ENCODE measurements around the gene NEDD9. TPM values are rescaled to one million over a fixed set of nuclear protein-coding genes. Genes with fewer than 3 reads are reported as not detected.

Gene NEDD9
- total RNA-seq, 1 experiment from 2014 or later: 0.28 TPM

DNA sequence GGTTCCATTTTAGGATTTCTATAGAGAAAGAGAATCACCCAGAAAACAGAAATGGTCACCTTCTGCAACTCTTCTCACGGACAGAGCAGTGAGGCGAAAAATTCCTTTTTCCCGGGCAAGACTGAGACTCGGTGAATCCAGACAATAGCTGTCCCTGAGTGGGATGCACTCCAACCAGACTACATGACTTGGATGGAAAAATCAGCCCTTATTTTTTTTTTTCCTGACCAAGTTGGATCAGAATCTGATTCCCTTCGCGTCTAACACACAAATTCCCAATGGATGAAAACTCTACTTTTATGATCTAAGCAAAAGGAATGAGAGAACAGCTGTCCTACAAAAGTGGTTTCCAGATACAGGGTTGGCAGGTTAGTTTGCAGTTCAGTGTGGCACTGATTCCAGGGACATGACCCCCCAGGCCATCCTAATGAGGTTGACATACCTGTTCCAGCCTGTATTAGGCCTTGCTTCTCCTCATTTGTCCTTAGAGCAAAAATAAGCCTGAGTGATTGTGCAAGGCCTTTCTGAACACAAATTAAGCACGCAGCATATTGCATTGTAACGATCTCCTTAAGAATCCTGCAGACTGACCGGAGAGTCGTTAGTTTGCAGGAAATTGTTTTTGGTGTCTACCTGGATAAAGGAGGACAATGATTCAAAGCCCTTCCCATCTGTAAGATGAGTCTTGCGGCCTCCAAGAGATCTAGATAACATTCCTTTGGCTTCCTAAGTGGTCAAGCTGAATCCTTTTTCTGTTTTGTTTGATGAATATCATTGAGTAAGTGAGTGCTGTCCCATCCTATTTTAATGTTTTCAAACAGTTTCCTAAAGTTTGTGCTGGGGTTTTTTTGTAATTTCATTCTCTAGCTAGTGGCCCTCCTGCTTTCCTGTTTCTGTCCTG lies 1.5 kb upstream of the NEDD9 start:
- in situ Hi-C loops (cut with HindIII; ENCODE audit: low pct_unique_long_range_greater_than_20kb, low sequenced_read_pairs) (no loop called here), intact Hi-C loops (cut with micrococcal nuclease; ENCODE audit: unreplicated experiment) (no loop called here)
- BruUV-seq (replicated peaks): no TSS peak
- DNase-seq (ENCODE audit: low read depth, low spot score): no peak
- Histone ChIP-seq H3K27me3 (ENCODE audit: control insufficient read depth, insufficient read depth, low read length) (peaks cover 12% of the 10 kb centered on the region; the same call in 1 of the 2 replicates), H3K9me3 (ENCODE audit: control insufficient read depth, insufficient read depth, low read depth, low read length) (no peaks in the 10 kb centered on the region), H3K4me3 (ENCODE audit: low read depth in 2 of 2, low read length in 2 of 2) (no peak overlapping the region), H3K36me3 (ENCODE audit: control insufficient read depth, insufficient read depth, low read length) (no peaks in the 10 kb centered on the region), H3K27ac (ENCODE audit: low read length) (no peak overlapping the region), H3K4me1 (ENCODE audit: control insufficient read depth, insufficient read depth, low read length) (no peaks in the 10 kb centered on the region)
- POLR2A ChIA-PET: interaction anchor here (0.6 kb wide), 1 partner anchor 172 kb away, joined by 11 read pairs; no protein-coding TSS in a partner anchor
- no peak for ATAC-seq
- TF ChIP-seq TCF7L2 (IDR thresholded peaks at IDR 0.05; ENCODE audit: low read depth, low read length) (no peak), SIN3A (IDR thresholded peaks at IDR 0.05; ENCODE audit: borderline replicate concordance, insufficient read depth, low read depth, low read length) (no peak)
- TF ChIP-seq, protein P1, sequence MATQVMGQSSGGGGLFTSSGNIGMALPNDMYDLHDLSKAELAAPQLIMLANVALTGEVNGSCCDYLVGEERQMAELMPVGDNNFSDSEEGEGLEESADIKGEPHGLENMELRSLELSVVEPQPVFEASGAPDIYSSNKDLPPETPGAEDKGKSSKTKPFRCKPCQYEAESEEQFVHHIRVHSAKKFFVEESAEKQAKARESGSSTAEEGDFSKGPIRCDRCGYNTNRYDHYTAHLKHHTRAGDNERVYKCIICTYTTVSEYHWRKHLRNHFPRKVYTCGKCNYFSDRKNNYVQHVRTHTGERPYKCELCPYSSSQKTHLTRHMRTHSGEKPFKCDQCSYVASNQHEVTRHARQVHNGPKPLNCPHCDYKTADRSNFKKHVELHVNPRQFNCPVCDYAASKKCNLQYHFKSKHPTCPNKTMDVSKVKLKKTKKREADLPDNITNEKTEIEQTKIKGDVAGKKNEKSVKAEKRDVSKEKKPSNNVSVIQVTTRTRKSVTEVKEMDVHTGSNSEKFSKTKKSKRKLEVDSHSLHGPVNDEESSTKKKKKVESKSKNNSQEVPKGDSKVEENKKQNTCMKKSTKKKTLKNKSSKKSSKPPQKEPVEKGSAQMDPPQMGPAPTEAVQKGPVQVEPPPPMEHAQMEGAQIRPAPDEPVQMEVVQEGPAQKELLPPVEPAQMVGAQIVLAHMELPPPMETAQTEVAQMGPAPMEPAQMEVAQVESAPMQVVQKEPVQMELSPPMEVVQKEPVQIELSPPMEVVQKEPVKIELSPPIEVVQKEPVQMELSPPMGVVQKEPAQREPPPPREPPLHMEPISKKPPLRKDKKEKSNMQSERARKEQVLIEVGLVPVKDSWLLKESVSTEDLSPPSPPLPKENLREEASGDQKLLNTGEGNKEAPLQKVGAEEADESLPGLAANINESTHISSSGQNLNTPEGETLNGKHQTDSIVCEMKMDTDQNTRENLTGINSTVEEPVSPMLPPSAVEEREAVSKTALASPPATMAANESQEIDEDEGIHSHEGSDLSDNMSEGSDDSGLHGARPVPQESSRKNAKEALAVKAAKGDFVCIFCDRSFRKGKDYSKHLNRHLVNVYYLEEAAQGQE (IDR thresholded peaks at IDR 0.05; ENCODE audit: insufficient read depth in 1 of 2, low read depth in 2 of 2, low read length in 1 of 2): no peak
- TF ChIP-seq, protein P2, sequence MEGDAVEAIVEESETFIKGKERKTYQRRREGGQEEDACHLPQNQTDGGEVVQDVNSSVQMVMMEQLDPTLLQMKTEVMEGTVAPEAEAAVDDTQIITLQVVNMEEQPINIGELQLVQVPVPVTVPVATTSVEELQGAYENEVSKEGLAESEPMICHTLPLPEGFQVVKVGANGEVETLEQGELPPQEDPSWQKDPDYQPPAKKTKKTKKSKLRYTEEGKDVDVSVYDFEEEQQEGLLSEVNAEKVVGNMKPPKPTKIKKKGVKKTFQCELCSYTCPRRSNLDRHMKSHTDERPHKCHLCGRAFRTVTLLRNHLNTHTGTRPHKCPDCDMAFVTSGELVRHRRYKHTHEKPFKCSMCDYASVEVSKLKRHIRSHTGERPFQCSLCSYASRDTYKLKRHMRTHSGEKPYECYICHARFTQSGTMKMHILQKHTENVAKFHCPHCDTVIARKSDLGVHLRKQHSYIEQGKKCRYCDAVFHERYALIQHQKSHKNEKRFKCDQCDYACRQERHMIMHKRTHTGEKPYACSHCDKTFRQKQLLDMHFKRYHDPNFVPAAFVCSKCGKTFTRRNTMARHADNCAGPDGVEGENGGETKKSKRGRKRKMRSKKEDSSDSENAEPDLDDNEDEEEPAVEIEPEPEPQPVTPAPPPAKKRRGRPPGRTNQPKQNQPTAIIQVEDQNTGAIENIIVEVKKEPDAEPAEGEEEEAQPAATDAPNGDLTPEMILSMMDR (IDR thresholded peaks at IDR 0.05): no peak
- CTCF ChIA-PET: no interaction called here

DNA sequence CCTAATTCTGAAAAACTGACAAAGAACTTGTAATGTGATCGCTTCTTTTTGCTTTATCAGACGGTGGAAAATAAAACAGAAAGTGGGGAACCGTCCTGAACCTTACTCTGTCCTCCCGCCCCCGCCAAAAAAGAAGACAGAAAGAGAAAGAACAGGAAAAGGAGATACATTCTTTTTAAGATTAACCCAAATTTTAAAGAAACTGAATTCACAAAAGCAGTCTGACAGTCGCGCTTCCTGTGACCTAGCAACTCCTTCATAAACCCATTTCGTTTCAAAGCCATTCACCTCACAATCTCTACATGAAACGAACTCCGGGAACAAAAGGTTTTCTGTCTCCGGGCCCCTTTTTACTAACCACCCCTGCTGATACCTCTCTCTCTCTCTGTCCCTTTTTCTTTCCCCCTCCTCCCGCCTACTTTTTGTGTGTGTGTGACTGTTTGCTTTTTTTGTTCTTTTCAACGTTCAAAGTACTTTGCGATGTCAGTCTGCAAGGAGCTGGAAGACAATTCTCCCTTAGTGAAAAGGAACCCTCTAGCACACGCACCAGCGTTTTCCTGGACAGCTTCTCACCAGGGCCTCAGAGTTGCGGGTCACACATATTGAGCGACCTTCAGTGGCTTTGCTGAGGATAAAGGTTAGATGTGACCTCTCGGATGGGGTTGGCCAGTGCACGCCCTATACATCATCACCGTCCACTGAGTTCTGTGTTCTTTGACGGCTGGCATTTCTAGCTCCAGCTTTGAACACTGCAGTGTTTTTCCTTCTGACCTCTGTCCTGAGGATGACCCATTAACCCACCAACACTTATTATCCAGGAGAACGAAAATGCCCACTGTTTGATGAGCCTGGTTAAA lies 530 bp upstream of the NEDD9 start:
- peak overlapping the region; percentile 54 to 63 for H3K4me3 ChIP-seq (ENCODE audit: low read depth in 2 of 2, low read length in 2 of 2)
- no peak for TF ChIP-seq POLR2AphosphoS5 (IDR thresholded peaks at IDR 0.05; ENCODE audit: low read depth, low read length)
- TF ChIP-seq SIN3A (IDR thresholded peaks at IDR 0.05; ENCODE audit: borderline replicate concordance, insufficient read depth, low read depth, low read length): no peak
- TF ChIP-seq, protein P2 (IDR thresholded peaks at IDR 0.05): no peak
- no peak for TF ChIP-seq TCF7L2 (IDR thresholded peaks at IDR 0.05; ENCODE audit: low read depth, low read length)
- TF ChIP-seq, protein P1 (IDR thresholded peaks at IDR 0.05; ENCODE audit: insufficient read depth in 1 of 2, low read depth in 2 of 2, low read length in 1 of 2): no peak
- ChIA-PET POLR2A (no interaction called here), CTCF (interaction anchor here (0.6 kb wide), 1 partner anchor 90 kb away, joined by 3 read pairs; no protein-coding TSS in a partner anchor)
- in situ Hi-C loops (cut with HindIII; ENCODE audit: low pct_unique_long_range_greater_than_20kb, low sequenced_read_pairs) (no loop called here), intact Hi-C loops (cut with micrococcal nuclease; ENCODE audit: unreplicated experiment) (no loop called here)
- ATAC-seq (no peak), DNase-seq (ENCODE audit: low read depth, low spot score) (no peak)
- no peaks in the 10 kb centered on the region for H3K4me1 ChIP-seq (ENCODE audit: control insufficient read depth, insufficient read depth, low read length)
- no TSS peak for BruUV-seq (replicated peaks)
- H3K9me3 ChIP-seq (ENCODE audit: control insufficient read depth, insufficient read depth, low read depth, low read length): no peaks in the 10 kb centered on the region
- H3K27ac ChIP-seq (ENCODE audit: low read length): no peak overlapping the region
- H3K36me3 ChIP-seq (ENCODE audit: control insufficient read depth, insufficient read depth, low read length): no peaks in the 10 kb centered on the region
- H3K27me3 ChIP-seq (ENCODE audit: control insufficient read depth, insufficient read depth, low read length): peaks cover 12% of the 10 kb centered on the region; the same call in 1 of the 2 replicates
